GM12892 (cell line): ENCODE measurements around the gene ZHX3.

Experiments
- POLR2A ChIP-seq: IDR thresholded peaks from 2 replicates; pipeline ENCODE4 v1.6.1; 2011; ENCODE audit warnings: low read depth, low read length, control low read depth
- POLR2AphosphoS5 ChIP-seq: IDR thresholded peaks from 2 replicates; pipeline ENCODE4 v1.6.1; 2011; ENCODE audit warnings: low read depth, low read length, control low read depth

DNA sequence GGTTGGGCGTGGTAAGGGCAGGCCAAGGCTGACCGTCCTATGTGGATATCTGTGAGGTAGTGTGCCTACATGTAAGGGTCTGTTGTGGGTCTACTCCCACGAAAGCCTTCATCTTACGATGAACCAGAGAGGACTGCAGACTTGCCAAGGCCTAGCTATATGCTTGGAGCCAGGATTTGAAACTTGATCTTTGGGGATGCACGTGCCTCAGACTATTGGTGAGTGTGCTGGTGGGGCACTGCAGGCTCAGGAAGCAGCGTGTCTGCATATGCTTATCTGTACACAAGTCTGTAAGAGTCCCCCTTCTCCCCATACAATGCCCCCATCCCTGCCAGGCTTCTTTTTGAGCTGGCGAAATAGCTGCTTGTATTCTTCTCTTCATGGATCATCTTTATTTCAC is 162.3 kb downstream of the ZHX3 start:
- TF ChIP-seq POLR2A: no peak
- no peak for TF ChIP-seq POLR2AphosphoS5
